Endothelial cell (in vitro differentiated cells): ENCODE measurements around the gene LRBA. TPM values are rescaled to one million over a fixed set of nuclear protein-coding genes. Genes with fewer than 3 reads are reported as not detected.

Source experiments
- DNase-seq: peaks from one replicate; pipeline ENCODE4 v3.0.0; 2021; ENCODE audit warnings: low spot score
- H3K27ac Mint-ChIP-seq: one replicate; pipeline ENCODE4 v1.8.0; 2021; ENCODE audit warnings: mixed read lengths, inconsistent platforms; ENCODE audit not compliant: unreplicated experiment
- H3K27me3 Mint-ChIP-seq: one replicate; pipeline ENCODE4 v1.8.0; 2021; ENCODE audit warnings: mild to moderate bottlenecking, moderate library complexity, mixed read lengths, inconsistent platforms; ENCODE audit not compliant: unreplicated experiment
- H3K36me3 Mint-ChIP-seq: one replicate; pipeline ENCODE4 v1.8.0; 2021; ENCODE audit warnings: mild to moderate bottlenecking, low read depth, mixed read lengths, inconsistent platforms; ENCODE audit not compliant: unreplicated experiment
- H3K4me1 Mint-ChIP-seq: one replicate; pipeline ENCODE4 v1.8.0; 2021; ENCODE audit warnings: mild to moderate bottlenecking, mixed read lengths, inconsistent platforms; ENCODE audit not compliant: unreplicated experiment
- H3K4me3 Mint-ChIP-seq: one replicate; pipeline ENCODE4 v1.8.0; 2021; ENCODE audit warnings: mild to moderate bottlenecking, mixed read lengths, inconsistent platforms; ENCODE audit not compliant: unreplicated experiment
- H3K9me3 Mint-ChIP-seq: one replicate; pipeline ENCODE4 v1.8.0; 2021; ENCODE audit warnings: mixed read lengths, inconsistent platforms; ENCODE audit not compliant: unreplicated experiment
- CTCF ChIP-seq: fragments of 200-600 bp; sonication (generic); IDR thresholded peaks from one replicate; pipeline ENCODE4 v1.5.0; 2021; ENCODE audit warnings: antibody characterized with exemption; ENCODE audit not compliant: unreplicated experiment
- total RNA-seq: library from RNA; stranded (reverse); fragmentation: NEBNext Ultra II Directional; extraction: Animal tissue kit (Norgen Biotek cat#: 25700); gene quantifications from one replicate; pipeline ENCODE4 v1.2.1, GENCODE V29; 2021; ENCODE audit not compliant: unreplicated experiment

Gene LRBA
- total RNA-seq, 1 donor from 2014 or later, result 44.3 TPM

GRCh38 chr4:150987204-150987603 lies 27.9 kb downstream of the LRBA start:
- no peaks in the 10 kb centered on the region for H3K27me3 Mint-ChIP-seq
- peaks cover 7% of the 10 kb centered on the region for H3K36me3 Mint-ChIP-seq
- TF ChIP-seq CTCF, result no peak
- no peak overlapping the region for H3K4me3 Mint-ChIP-seq
- H3K27ac Mint-ChIP-seq, result no peak overlapping the region
- H3K4me1 Mint-ChIP-seq, result peaks cover 8% of the 10 kb centered on the region
- no peaks in the 10 kb centered on the region for H3K9me3 Mint-ChIP-seq
- no peak for DNase-seq

- Mint-ChIP-seq H3K4me1 (peaks cover 8% of the 10 kb centered on the region), H3K36me3 (peaks cover 4% of the 10 kb centered on the region), H3K27me3 (no peaks in the 10 kb centered on the region), H3K27ac (no peak overlapping the region), H3K9me3 (no peaks in the 10 kb centered on the region), H3K4me3 (no peak overlapping the region)
- DNase-seq, result no peak
- TF ChIP-seq CTCF, result no peak
Observed at GRCh38 chr4:150986085-150986484, 29.0 kb downstream of the LRBA start.

GRCh38 chr4:150983851-150984250 lies 31.2 kb downstream of the LRBA start:
- H3K27me3 Mint-ChIP-seq, result no peaks in the 10 kb centered on the region
- no peak for DNase-seq
- H3K27ac Mint-ChIP-seq, result no peak overlapping the region
- peaks cover 15% of the 10 kb centered on the region for H3K4me1 Mint-ChIP-seq
- H3K4me3 Mint-ChIP-seq, result no peak overlapping the region
- H3K36me3 Mint-ChIP-seq, result no peaks in the 10 kb centered on the region
- no peak for TF ChIP-seq CTCF
- H3K9me3 Mint-ChIP-seq, result no peaks in the 10 kb centered on the region

- Mint-ChIP-seq H3K4me3 (no peak overlapping the region), H3K4me1 (peaks cover 15% of the 10 kb centered on the region), H3K9me3 (no peaks in the 10 kb centered on the region), H3K27ac (no peak overlapping the region), H3K27me3 (no peaks in the 10 kb centered on the region), H3K36me3 (no peaks in the 10 kb centered on the region)
- no peak for DNase-seq
- no peak for TF ChIP-seq CTCF
Observed at GRCh38 chr4:150982557-150983233, 32.4 kb downstream of the LRBA start.

- Mint-ChIP-seq H3K36me3 (no peaks in the 10 kb centered on the region), H3K27ac (no peak overlapping the region), H3K27me3 (no peaks in the 10 kb centered on the region), H3K4me3 (no peak overlapping the region), H3K9me3 (no peaks in the 10 kb centered on the region), H3K4me1 (peaks cover 10% of the 10 kb centered on the region)
- no peak for TF ChIP-seq CTCF
- DNase-seq, result no peak
Observed at GRCh38 chr4:150978738-150979575, 36.1 kb downstream of the LRBA start.
